Measurements from ENCODE around the gene DCLK1.

DCLK1 gene

DNA sequence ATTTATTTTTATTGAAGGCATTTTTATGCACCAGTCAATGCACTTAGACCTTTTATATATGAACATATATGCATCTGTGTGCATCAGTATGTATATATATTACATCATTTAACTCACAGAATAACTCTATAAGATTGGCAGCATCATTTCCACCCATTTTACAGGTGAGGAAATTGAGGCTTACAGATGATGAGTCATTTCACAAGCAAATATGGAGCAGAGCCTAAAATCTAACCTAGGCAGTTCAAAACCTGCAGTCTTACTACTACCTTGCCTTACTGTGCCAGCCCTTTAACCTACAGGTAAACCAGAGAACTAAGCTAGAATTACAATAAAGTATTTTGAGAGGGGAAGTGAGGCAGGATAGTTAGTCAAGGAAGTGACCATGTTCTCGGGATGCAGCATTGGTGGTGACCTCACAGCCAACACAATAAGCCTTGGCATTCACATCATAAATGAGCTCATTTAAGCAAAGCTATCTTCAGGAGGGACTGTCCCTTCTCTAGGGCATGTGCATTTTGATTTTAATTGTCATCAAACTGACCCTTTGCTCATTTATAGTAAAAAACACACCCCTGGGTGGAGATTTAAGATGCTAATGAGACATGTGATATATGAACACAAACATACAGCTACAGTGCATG is 274.3 kb downstream of the DCLK1 start:
- TF ChIP-seq, protein P1, sequence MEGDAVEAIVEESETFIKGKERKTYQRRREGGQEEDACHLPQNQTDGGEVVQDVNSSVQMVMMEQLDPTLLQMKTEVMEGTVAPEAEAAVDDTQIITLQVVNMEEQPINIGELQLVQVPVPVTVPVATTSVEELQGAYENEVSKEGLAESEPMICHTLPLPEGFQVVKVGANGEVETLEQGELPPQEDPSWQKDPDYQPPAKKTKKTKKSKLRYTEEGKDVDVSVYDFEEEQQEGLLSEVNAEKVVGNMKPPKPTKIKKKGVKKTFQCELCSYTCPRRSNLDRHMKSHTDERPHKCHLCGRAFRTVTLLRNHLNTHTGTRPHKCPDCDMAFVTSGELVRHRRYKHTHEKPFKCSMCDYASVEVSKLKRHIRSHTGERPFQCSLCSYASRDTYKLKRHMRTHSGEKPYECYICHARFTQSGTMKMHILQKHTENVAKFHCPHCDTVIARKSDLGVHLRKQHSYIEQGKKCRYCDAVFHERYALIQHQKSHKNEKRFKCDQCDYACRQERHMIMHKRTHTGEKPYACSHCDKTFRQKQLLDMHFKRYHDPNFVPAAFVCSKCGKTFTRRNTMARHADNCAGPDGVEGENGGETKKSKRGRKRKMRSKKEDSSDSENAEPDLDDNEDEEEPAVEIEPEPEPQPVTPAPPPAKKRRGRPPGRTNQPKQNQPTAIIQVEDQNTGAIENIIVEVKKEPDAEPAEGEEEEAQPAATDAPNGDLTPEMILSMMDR (IDR thresholded peaks at IDR 0.05; ENCODE audit: insufficient read depth, low read length, poor library complexity, severe bottlenecking) = no peak
- Histone ChIP-seq H3K4me3 (replicated peaks; ENCODE audit: low read depth, low read length) (no peak overlapping the region), H3K27me3 (replicated peaks; ENCODE audit: control insufficient read depth, insufficient read depth, low read length) (no peaks in the 10 kb centered on the region), H3K36me3 (ENCODE audit: control insufficient read depth, insufficient read depth, low read length) (no peaks in the 10 kb centered on the region)
- DNase-seq (ENCODE audit: extremely low read depth, insufficient read length) = no peak

DNA sequence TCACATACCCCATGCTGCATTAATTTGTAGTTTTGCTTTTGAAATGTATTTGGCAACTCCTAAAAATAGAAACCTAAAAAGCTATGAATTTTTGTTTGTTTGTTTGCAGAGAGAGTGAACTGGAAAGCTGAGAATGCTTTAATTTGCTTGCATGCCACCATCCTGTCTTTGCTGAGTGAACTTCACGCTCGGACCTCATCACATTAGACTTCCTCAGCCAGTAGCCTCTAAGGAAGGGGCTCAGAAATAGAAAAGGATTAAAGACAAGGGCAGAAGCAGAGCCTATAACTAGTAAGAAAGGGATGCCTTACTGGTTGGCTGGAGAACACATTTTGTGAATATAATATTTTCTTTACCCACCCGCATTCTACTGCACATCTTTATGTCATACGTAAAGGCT is 275.1 kb downstream of the DCLK1 start:
- no peak overlapping the region for H3K4me3 ChIP-seq (replicated peaks; ENCODE audit: low read depth, low read length)
- TF ChIP-seq, protein P1 (IDR thresholded peaks at IDR 0.05; ENCODE audit: insufficient read depth, low read length, poor library complexity, severe bottlenecking) = no peak
- H3K36me3 ChIP-seq (ENCODE audit: control insufficient read depth, insufficient read depth, low read length) = no peaks in the 10 kb centered on the region
- H3K27me3 ChIP-seq (replicated peaks; ENCODE audit: control insufficient read depth, insufficient read depth, low read length) = no peaks in the 10 kb centered on the region
- DNase-seq (ENCODE audit: extremely low read depth, insufficient read length) = no peak

DNA sequence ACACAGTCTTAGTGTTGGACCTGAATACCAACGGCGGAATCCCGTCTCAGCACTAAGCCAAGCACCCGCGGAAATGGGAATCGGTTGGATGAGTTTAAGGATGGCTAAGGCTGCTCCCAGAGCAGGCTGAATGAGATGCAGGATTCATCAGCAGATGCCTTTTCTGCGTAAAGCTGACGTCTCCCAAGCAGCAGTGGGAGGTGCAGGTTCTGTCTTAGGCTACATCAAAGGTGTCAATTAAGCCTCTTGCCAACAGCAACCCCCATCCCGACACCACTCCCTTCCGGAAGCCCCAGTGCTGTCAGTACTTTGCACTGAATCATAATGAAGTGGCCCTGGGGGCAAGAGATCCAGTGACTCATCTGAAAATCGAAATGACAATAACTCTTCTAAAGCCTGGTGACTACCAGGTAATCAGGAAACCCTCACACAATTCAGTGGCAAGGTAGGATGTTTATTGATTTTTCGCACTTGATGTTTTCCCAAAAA is 275.6 kb downstream of the DCLK1 start:
- H3K36me3 ChIP-seq (ENCODE audit: control insufficient read depth, insufficient read depth, low read length) = no peaks in the 10 kb centered on the region
- no peak overlapping the region for H3K4me3 ChIP-seq (replicated peaks; ENCODE audit: low read depth, low read length)
- no peaks in the 10 kb centered on the region for H3K27me3 ChIP-seq (replicated peaks; ENCODE audit: control insufficient read depth, insufficient read depth, low read length)
- DNase-seq (ENCODE audit: extremely low read depth, insufficient read length) = no peak
- TF ChIP-seq, protein P1 (IDR thresholded peaks at IDR 0.05; ENCODE audit: insufficient read depth, low read length, poor library complexity, severe bottlenecking) = no peak

DNA sequence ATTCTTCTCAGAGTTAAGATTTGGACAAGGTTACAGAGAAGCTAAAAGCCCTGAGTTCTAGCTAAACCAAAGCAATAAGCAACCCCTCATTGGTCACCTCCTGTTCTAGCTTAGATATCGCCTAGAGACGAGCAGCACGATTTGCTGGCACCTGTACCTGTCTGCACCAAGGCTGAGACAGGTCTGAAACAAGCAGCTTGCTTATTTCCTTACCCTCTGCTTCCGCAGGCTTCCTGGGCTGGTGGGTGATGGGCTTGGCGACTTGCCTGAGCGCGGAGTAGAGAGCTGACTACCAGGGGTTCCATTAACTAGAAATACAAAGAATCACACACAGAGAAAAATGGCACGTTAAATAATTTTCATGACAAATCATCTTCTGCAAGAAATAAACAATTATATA is 276.9 kb downstream of the DCLK1 start:
- DNase-seq (ENCODE audit: extremely low read depth, insufficient read length) = no peak
- Histone ChIP-seq H3K27me3 (replicated peaks; ENCODE audit: control insufficient read depth, insufficient read depth, low read length) (no peaks in the 10 kb centered on the region), H3K36me3 (ENCODE audit: control insufficient read depth, insufficient read depth, low read length) (no peaks in the 10 kb centered on the region), H3K4me3 (replicated peaks; ENCODE audit: low read depth, low read length) (no peak overlapping the region)
- TF ChIP-seq, protein P1 (IDR thresholded peaks at IDR 0.05; ENCODE audit: insufficient read depth, low read length, poor library complexity, severe bottlenecking) = no peak

DNA sequence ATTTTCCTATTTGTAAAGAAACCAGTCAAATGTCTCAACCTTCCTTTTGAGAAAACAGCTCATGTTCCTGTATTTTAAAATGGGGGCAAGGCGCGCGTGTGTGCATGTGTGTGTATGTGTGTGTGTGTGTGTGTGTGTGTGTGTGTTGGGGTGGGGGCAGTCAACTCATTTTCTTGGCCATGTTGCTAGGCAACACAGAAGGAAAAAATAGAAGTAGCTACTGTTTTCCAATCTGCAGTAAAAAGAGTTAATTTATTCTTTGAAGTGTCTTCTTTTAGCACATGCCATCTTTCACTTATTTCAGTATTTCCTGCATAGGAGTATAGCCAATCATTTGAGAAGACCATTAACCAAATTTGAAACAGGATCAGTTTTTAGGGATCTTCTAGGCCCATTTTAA is 279.3 kb downstream of the DCLK1 start:
- H3K27me3 ChIP-seq (replicated peaks; ENCODE audit: control insufficient read depth, insufficient read depth, low read length) = no peaks in the 10 kb centered on the region
- DNase-seq (ENCODE audit: extremely low read depth, insufficient read length) = no peak
- H3K36me3 ChIP-seq (ENCODE audit: control insufficient read depth, insufficient read depth, low read length) = no peaks in the 10 kb centered on the region
- H3K4me3 ChIP-seq (replicated peaks; ENCODE audit: low read depth, low read length) = no peak overlapping the region
- TF ChIP-seq, protein P1 (IDR thresholded peaks at IDR 0.05; ENCODE audit: insufficient read depth, low read length, poor library complexity, severe bottlenecking) = no peak

DNA sequence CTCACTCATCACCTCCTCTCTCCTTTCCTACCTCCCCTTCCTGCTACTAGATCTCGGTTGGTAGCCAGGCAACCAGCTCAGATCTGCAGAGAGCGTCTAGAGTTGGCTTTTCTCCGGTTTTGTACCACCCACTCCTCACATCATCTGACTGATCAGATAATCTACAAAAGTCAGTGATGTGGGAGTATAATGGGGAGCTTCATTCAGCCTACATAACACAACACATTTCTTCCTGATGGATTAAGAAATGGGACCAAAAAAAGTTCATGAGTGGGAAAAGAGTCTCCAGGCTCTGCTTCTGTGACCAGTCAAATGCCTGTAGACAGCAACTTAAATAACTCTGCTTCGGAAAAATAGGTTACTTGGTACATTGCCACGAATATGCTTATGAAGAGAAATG is 279.8 kb downstream of the DCLK1 start:
- TF ChIP-seq, protein P1 (IDR thresholded peaks at IDR 0.05; ENCODE audit: insufficient read depth, low read length, poor library complexity, severe bottlenecking) = no peak
- no peaks in the 10 kb centered on the region for H3K27me3 ChIP-seq (replicated peaks; ENCODE audit: control insufficient read depth, insufficient read depth, low read length)
- no peak for DNase-seq (ENCODE audit: extremely low read depth, insufficient read length)
- H3K4me3 ChIP-seq (replicated peaks; ENCODE audit: low read depth, low read length) = no peak overlapping the region
- H3K36me3 ChIP-seq (ENCODE audit: control insufficient read depth, insufficient read depth, low read length) = no peaks in the 10 kb centered on the region

Data from GM06990 (cell line).